Suprapubic skin (tissue), 4 donors: ENCODE measurements around the gene DAGLA. TPM values are rescaled to one million over a fixed set of nuclear protein-coding genes. Genes with fewer than 3 reads are reported as not detected.
A peak's percentile ranks its signal among the peaks of the same experiment; 100 is the strongest.

Experiments
- DNase-seq, 2 donors: peaks; one replicate each; pipeline ENCODE4 v3.0.0-alpha.2; 2019; ENCODE audit warnings: low spot score in 2 of 2
- H3K27ac ChIP-seq: fragments of 200-600 bp; sonication (generic); one replicate; pipeline ENCODE4 v1.5.1; 2019
- H3K27me3 ChIP-seq: fragments of 200-600 bp; sonication (generic); one replicate; pipeline ENCODE4 v1.5.1; 2019
- H3K36me3 ChIP-seq: fragments of 200-600 bp; sonication (generic); one replicate; pipeline ENCODE4 v1.5.1; 2019
- H3K4me1 ChIP-seq: fragments of 200-600 bp; sonication (generic); one replicate; pipeline ENCODE4 v1.5.1; 2019
- H3K4me3 ChIP-seq: fragments of 200-600 bp; sonication (generic); one replicate; pipeline ENCODE4 v1.5.1; 2019; ENCODE audit warnings: mild to moderate bottlenecking
- H3K9me3 ChIP-seq: fragments of 200-600 bp; sonication (generic); one replicate; pipeline ENCODE4 v1.5.1; 2019
- CTCF ChIP-seq, 2 donors: fragments of 200-600 bp in 1 of 2; fragments of 450-650 bp in 1 of 2; sonication (generic) in 1 of 2; IDR thresholded peaks; one replicate each; pipeline ENCODE4 v1.5.1; 2016 to 2019; ENCODE audit warnings: antibody characterized with exemption in 2 of 2, mild to moderate bottlenecking in 1 of 2, moderate library complexity in 1 of 2
- EP300 ChIP-seq: sonication (generic); formaldehyde crosslinking; IDR thresholded peaks from one replicate; pipeline ENCODE4 v1.6.1; 2017; ENCODE audit warnings: antibody characterized with exemption
- POLR2A ChIP-seq, 2 donors: fragments of 450-650 bp; IDR thresholded peaks; one replicate each; pipeline ENCODE4 v1.6.1; 2017; ENCODE audit warnings: antibody characterized with exemption in 2 of 2, mild to moderate bottlenecking in 2 of 2, moderate library complexity in 2 of 2
- POLR2AphosphoS5 ChIP-seq, 3 donors: sonication (generic); formaldehyde crosslinking; IDR thresholded peaks; one replicate each; pipeline ENCODE4 v1.6.1; 2017; ENCODE audit warnings: antibody characterized with exemption in 3 of 3
- WGBS: methylation state at CpG from one replicate; pipeline ENCODE4 v1.1.5; 2018; 5-methylcytosine and 5-hydroxymethylcytosine counted together
- total RNA-seq, 4 donors: library from RNA; depleted of rRNA; stranded (reverse); fragments of >200 nt; gene quantifications; one replicate each; pipeline ENCODE4 v1.1.0, GENCODE V29; 2016

DAGLA gene
- total RNA-seq, 4 donors from 2014 or later, result 0.64 to 1.2 (median 0.87) TPM

GRCh38 chr11:61698173-61698948 is 18.2 kb downstream of the DAGLA start:
- Histone ChIP-seq H3K27ac (peak overlapping the region; percentile 29), H3K27me3 (no peaks in the 10 kb centered on the region), H3K36me3 (no peaks in the 10 kb centered on the region), H3K4me1 (peaks cover 77% of the 10 kb centered on the region), H3K9me3 (no peaks in the 10 kb centered on the region), H3K4me3 (no peak overlapping the region)
- TF ChIP-seq EP300 (no peak), POLR2A (IDR thresholded peaks at IDR 0.05) (no peak), POLR2AphosphoS5 (IDR thresholded peaks at IDR 0.05) (no peak), CTCF (IDR thresholded peaks at IDR 0.05) (no peak)
- no peak for DNase-seq
- 81% methylated on average over 8 of the region's 11 CpGs for WGBS

- peaks cover 68% of the 10 kb centered on the region for H3K4me1 ChIP-seq
- DNase-seq, result no peak
- 50% methylated on average over 9 of the region's 13 CpGs for WGBS
- no peaks in the 10 kb centered on the region for H3K36me3 ChIP-seq
- H3K27me3 ChIP-seq, result peaks cover 6% of the 10 kb centered on the region
- no peak overlapping the region for H3K27ac ChIP-seq
- no peak overlapping the region for H3K4me3 ChIP-seq
- TF ChIP-seq EP300, result no peak
- no peak for TF ChIP-seq CTCF (IDR thresholded peaks at IDR 0.05)
- TF ChIP-seq POLR2A (IDR thresholded peaks at IDR 0.05), result no peak
- no peak for TF ChIP-seq POLR2AphosphoS5 (IDR thresholded peaks at IDR 0.05)
- H3K9me3 ChIP-seq, result no peaks in the 10 kb centered on the region
Measured at GRCh38 chr11:61699737-61700160, 19.6 kb downstream of the DAGLA start.

GRCh38 chr11:61700212-61700611 is 20.0 kb downstream of the DAGLA start:
- TF ChIP-seq EP300, result no peak
- TF ChIP-seq CTCF (IDR thresholded peaks at IDR 0.05), result no peak
- TF ChIP-seq POLR2AphosphoS5 (IDR thresholded peaks at IDR 0.05), result no peak
- TF ChIP-seq POLR2A (IDR thresholded peaks at IDR 0.05), result no peak
- Histone ChIP-seq H3K27me3 (peaks cover 10% of the 10 kb centered on the region), H3K9me3 (no peaks in the 10 kb centered on the region), H3K36me3 (no peaks in the 10 kb centered on the region), H3K4me3 (no peak overlapping the region), H3K27ac (peak overlapping the region; percentile 18), H3K4me1 (peaks cover 63% of the 10 kb centered on the region)
- WGBS, result 40% methylated on average over 4 of the region's 5 CpGs
- DNase-seq, result no peak

GRCh38 chr11:61700720-61701119 is 20.5 kb downstream of the DAGLA start:
- TF ChIP-seq CTCF (IDR thresholded peaks at IDR 0.05) (no peak), POLR2AphosphoS5 (IDR thresholded peaks at IDR 0.05) (no peak)
- no peak overlapping the region for H3K4me3 ChIP-seq
- peaks cover 58% of the 10 kb centered on the region for H3K4me1 ChIP-seq
- WGBS, result 77% methylated on average over 7 of the region's 8 CpGs
- no peaks in the 10 kb centered on the region for H3K9me3 ChIP-seq
- H3K36me3 ChIP-seq, result no peaks in the 10 kb centered on the region
- no peak for DNase-seq
- no peak overlapping the region for H3K27ac ChIP-seq
- peaks cover 12% of the 10 kb centered on the region for H3K27me3 ChIP-seq

- Histone ChIP-seq H3K27ac (no peak overlapping the region), H3K4me1 (peaks cover 52% of the 10 kb centered on the region), H3K36me3 (no peaks in the 10 kb centered on the region), H3K27me3 (peaks cover 12% of the 10 kb centered on the region), H3K9me3 (no peaks in the 10 kb centered on the region), H3K4me3 (no peak overlapping the region)
- TF ChIP-seq POLR2A (IDR thresholded peaks at IDR 0.05), result no peak
- no peak for TF ChIP-seq POLR2AphosphoS5 (IDR thresholded peaks at IDR 0.05)
- no peak for TF ChIP-seq CTCF (IDR thresholded peaks at IDR 0.05)
- TF ChIP-seq EP300, result no peak
- WGBS, result 64% methylated on average over 10 of the region's 18 CpGs
- no peak for DNase-seq
Measured at GRCh38 chr11:61701242-61701886, 21.2 kb downstream of the DAGLA start.
